EH (cell line): ENCODE measurements around the gene CCDC92.

Source experiments
- DNase-seq: peaks from one replicate; pipeline ENCODE4 v3.0.0-alpha.2; 2015; ENCODE audit warnings: low read depth

Gene CCDC92

GRCh38 chr12:123910057-123910456, 62.6 kb downstream of the CCDC92 start:
- DNase-seq: no peak

GRCh38 chr12:123908884-123909725, 63.5 kb downstream of the CCDC92 start:
- DNase-seq: no peak

DNA sequence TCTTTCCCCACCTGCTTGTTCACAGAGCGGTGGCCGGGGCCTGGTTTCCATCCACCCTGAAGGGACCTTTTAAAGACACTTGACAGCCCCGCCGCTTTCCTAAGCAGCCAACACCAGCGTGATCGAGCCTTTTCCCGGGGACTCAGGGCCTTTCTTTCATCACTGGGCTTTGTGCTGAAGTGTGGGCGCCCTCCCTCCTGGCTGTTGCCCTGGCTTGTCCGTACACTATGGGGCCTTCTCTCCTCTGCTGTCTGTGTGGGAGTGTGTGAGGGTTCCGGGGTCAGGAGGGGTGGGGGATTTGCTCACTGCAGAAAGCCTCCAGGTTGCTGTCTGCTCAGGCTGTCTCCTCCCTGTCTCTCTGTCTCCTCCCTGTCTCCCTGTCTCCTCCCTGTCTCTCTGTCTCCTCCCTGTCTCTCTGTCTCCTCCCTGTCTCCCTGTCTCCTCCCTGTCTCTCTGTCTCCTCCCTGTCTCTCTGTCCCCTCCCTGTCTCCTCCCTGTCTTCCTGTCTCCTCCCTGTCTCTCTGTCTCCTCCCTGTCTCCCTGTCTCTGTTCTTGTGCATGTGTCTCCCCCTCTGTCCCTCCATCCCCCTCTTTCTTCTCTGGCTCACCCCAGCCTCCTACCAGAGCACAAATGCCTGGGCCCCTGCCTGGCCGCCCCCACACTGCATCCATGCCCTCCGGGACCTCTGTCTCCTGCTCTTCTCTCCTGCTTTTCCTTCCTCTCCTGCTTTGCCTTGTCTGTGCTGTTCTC, 64.7 kb downstream of the CCDC92 start:
- DNase-seq: peak; percentile 65

- DNase-seq: no peak
Observed at GRCh38 chr12:123906711-123907420, 65.8 kb downstream of the CCDC92 start.

DNA sequence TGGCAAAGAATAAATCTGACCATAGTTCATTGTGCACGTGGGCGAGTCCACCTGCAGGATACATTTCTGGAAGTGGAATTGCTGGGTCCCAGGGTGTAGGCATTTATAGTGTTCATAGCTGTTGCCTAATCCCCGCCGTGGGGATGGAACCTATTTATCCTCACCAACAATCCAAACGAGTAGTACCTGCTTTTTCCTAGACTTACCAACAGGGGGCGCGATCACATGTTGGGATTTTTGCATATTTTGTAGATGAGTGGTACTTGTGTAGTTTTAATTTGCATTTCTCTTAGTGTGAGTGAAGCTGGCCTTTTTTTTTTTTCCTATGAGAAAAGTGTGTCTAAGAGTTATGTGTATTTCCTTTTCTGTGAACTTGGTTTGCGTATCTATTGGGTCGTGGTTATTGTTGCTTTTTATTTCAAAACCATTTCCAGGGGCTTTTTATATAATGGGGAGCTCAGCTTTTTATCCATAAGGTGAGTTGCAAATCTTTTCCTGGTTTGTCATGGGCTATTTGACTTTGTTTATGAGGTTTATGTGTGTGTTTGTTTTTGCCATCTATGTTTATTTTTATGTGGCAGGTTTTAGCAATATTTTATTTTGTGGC, 67.2 kb downstream of the CCDC92 start:
- DNase-seq: peak; percentile 88

DNA sequence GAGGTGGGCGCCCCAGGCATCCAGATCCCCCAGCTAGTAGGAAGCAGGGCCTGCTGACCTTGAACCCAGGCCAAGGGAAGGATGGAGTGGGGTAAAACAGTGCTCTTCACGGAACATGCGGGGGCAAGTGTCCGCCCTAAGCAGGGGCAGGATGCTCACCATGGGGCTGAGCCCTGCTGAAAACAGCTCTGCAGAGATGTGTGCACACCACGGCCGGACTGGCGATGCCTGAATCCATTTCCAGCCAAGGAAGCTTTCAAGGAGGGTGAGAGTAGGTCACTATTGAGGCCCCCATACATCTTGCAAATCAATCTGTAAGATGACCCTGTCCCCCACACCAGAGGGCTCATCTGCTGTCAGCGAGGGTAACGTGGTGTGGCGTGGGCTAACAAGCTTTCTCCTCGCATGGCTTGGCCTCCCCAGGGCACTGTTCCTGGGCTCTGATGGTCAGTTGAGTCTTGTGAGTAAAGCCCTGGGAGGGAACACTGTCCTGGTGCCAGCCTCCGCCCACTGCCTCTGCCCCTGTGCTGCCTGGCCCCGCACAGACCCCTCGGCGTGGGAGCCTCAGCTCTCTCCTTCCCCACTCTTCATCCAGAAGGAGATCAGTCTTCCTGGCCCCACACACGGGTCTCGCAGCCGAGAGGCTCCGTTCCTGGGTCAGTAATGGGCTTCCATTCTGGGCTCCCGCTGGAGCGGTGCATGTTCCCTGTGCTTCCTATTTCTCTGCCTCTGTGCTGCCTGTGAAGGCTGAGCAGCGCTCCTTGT, 69.1 kb downstream of the CCDC92 start:
- no peak for DNase-seq

DNA sequence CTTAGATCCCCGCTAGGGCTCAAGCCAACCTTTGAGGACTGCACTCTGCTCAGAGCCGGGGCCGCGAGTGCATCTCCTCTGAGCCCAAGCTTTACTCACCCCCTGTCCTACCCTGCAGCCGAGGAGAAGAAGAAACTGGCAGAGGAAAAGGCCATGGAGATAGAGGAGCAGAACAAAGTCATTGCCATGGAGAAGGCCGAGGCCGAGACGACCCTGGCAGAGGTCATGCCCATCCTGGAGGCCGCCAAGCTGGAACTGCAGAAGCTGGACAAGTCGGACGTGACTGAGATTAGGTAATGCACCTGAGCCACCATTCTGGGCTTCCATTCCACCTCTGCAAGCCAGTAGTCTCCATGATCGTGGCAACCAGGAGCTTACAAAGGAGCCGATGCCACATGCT, 69.8 kb downstream of the CCDC92 start:
- DNase-seq: no peak

DNA sequence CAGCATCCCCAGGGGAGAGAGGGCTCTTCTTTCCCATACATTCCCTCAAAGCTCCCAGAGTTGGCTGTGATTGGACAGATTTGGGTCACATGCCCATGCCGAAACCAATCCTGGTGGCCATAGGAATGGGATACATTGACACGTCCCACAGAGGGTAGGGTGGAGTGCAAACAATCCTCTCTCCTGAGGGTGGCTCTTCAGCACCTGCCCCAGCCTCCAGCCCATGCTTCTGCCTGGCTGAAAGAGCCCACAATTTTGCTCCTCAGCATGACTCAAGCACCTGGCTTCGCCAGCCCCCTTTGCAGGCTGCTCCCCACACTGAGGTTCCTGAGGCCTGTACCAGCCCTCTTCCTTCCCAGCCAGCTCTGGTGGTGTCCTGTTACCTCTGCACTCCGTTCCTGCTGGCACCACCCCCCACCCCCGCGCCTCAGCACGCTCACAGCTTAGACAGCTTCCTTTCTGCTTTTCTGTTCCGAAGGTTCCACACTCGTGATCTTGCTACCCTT, 71.7 kb downstream of the CCDC92 start:
- peak; percentile 10 for DNase-seq

DNA sequence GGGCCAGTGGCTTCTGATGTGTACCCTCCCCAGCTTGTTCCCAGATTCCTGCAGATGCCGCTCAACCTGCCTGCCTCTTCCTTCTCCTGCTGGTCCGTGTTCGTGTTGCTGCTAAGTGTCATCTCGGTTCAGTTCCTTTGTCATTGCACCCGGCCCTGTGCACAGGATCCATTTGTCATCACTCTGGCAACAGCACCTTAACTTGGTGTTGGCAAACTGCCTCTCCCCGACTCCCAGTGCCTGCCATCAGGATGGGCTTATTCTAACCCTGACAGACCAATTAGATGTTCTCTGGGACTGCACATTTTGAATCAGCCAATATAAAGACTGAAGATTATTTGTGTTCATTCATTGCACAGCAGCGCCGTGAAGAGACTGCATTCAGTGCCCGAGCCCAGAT, 73.3 kb downstream of the CCDC92 start:
- no peak for DNase-seq

- no peak for DNase-seq
Observed at GRCh38 chr12:123898673-123899072, 74.0 kb downstream of the CCDC92 start.

DNA sequence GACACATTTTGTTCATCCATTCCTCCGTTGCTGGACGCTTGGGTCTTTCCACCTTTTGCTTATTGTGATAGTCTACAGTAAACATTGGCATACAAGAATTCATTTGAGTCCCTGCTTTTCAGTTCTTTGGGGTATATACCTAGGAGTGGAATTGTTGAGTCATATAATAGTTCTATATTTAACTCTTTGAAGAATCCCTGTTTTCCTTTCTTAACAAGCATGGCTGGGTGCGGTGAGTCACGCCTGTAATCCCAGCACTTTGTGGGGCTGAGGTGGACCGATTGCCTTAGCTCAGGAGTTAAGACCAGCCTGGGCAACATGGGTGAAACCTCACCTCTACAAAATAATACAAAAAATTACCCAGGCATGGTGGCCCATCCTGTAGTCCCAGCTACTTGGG, 75.4 kb downstream of the CCDC92 start:
- DNase-seq: peak; percentile 89

GRCh38 chr12:123896767-123897166, 75.9 kb downstream of the CCDC92 start:
- DNase-seq: peak; percentile 74

DNA sequence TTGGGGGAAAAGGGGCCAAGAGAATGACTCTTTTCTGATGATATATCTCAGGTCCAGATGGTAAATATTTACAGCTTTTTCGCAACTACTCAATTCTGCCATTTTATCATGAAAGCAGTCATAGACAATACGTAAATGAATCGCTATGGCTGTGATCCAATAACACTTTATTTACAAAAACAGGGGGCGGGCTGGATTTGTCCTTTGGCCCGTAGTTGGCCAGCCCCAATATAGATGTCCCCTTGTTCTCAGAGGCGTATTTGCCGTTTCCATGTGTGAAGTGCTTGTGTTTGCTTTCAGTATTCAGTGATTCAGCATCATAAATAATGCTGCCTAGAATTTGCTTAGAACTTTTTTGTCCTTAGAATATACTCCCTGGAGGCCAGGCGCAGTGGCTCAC, 77.2 kb downstream of the CCDC92 start:
- DNase-seq: no peak

DNA sequence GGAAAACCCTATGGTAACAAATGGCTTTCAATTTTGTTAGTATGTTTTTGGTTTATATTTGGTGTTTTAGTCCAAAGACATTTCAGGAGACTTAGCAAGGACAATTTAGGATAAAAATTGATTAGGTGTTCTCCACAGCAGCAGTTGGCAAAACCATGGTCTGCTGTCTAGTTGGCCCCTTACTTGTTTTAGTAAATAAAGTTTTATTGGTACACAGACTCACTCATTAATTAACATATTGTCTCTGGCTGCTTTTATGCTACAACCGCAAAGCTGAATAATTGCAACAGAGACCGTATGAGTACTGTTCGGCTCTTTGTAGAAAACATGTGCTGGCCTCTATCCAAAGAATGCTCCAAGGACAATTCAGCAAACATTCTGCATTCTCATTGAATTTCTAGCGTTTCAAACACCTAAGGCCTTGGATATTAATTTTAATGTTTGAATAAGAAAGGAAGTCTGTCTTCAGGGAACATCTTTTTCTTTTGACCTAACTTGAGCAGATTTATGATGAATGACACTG, 77.7 kb downstream of the CCDC92 start:
- peak; percentile 45 for DNase-seq

DNA sequence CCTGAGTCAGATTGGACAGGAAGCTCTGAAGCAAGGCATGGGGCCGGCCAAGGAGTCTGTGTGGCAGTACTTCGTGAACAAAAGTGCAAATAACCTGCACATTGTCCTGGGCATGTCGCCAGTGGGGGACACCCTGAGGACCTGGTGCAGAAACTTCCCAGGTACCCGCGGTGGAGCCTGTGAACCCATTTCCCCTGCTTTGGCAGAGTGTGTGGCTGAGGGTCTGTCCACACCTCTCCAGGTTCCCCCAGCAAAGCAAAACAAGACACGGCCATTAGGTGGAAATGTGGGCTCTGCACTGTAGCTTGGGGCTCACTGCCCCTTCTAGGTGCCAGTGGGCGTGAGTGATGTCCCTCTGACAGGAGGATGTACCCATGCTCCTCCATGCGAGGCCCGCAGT, 79.4 kb downstream of the CCDC92 start:
- DNase-seq: no peak

DNA sequence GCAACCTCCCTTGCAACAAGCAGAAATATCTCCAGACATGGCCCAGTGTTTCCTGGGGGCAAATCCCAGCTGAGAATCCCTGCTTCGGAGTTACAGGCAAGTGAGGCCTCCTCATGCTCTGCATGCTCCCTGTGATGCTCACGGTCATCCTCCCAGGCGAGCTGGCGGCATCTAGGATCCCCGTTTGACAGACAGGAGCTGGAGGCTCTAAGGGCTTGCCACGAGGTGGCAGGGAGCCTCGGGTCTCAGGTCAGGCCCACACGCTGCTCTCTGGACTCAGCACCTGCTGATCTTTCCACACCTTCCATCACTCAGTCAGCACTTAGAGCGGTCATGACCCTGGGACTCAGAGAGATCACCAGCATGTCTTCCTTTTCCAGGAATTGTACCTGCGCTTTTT, 79.8 kb downstream of the CCDC92 start:
- DNase-seq: no peak

- DNase-seq: no peak
Observed at GRCh38 chr12:123892180-123892559, 80.5 kb downstream of the CCDC92 start.

- DNase-seq: peak; percentile 54
Observed at GRCh38 chr12:123891516-123892179, 81.0 kb downstream of the CCDC92 start.

DNA sequence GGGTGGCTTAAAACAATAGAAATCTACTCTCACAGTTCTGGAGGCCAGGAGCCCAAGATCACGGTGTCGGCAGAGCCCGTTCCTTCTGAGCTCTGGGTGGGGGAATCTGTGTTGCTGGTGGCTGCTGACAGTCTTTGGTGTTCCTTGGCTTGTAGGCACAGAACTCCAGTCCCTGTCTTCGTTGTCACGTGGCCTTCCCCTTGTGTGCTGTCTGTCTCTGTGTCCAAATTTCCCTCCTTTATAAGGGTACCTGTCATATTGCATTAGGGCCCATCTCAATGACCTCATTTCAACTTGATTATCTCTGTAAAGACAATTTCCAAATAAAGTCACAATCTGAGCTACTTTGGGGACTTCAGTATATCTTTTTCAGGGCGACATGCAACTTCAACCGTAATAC, 81.6 kb downstream of the CCDC92 start:
- DNase-seq: no peak

DNA sequence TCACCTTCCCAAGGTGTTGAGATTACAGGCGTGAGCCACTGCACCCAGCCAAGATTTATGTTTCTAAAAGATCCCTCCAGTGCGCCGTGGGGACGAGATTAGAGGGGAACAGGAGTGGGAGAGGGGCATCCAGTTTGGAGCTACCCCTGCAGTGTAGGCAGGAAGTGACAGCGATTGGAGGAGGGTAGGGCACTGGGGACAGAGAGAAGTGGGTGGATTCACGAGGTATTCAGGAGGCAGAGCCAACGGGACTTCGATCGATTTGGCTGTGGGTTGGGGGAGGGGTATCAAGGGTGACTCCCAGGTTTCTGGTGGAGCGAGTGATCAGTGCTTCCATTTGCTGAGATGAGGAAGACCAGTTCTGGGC, 82.1 kb downstream of the CCDC92 start:
- DNase-seq: no peak
